Fibroblast of skin of back (primary cell): ENCODE results near the gene GLB1L3.
"Not testable (repeated sequence)": the region's sequence is repeated elsewhere in the genome, so short reads cannot be mapped to it uniquely, and the experiment has no call there.

ENCODE experiments used
- DNase-seq: peaks from one replicate; pipeline ENCODE4 v3.0.0-alpha.2; 2013

The GLB1L3 gene

GRCh38 chr11:134250675-134251074 lies 25.5 kb upstream of the GLB1L3 start:
- no peak for DNase-seq

GRCh38 chr11:134252346-134253187 lies 23.6 kb upstream of the GLB1L3 start:
- DNase-seq: peak; percentile 53

- DNase-seq: peak; percentile 96
Observed at GRCh38 chr11:134253188-134253993, 22.8 kb upstream of the GLB1L3 start, which contains the start of the genes ACAD8 and THYN1. ACAD8 (plus strand) TSS chr11:134253568; CDS start chr11:134253601, 33 bp downstream. THYN1 (minus strand) TSS chr11:134253352; CDS start chr11:134252882, 470 bp downstream.

- no peak for DNase-seq
Observed at GRCh38 chr11:134254433-134255183, 21.6 kb upstream of the GLB1L3 start.

- not testable (repeated sequence) for DNase-seq
Observed at GRCh38 chr11:134255184-134255561, 21.0 kb upstream of the GLB1L3 start.

GRCh38 chr11:134257101-134257500 lies 19.1 kb upstream of the GLB1L3 start:
- DNase-seq: no peak

- DNase-seq: no peak
Observed at GRCh38 chr11:134258577-134258976, 17.6 kb upstream of the GLB1L3 start.

GRCh38 chr11:134260503-134260902 lies 15.7 kb upstream of the GLB1L3 start:
- DNase-seq: no peak

- no peak for DNase-seq
Observed at GRCh38 chr11:134260983-134261382, 15.2 kb upstream of the GLB1L3 start.

- DNase-seq: no peak
Observed at GRCh38 chr11:134261626-134262488, 14.3 kb upstream of the GLB1L3 start.

- no peak for DNase-seq
Observed at GRCh38 chr11:134264966-134265764, 11.0 kb upstream of the GLB1L3 start.

GRCh38 chr11:134266440-134266839 lies 9.7 kb upstream of the GLB1L3 start:
- DNase-seq: no peak

- peak; percentile 68 for DNase-seq
Observed at GRCh38 chr11:134266841-134267251, 9.3 kb upstream of the GLB1L3 start.

- no peak for DNase-seq
Observed at GRCh38 chr11:134267461-134267860, 8.7 kb upstream of the GLB1L3 start.

GRCh38 chr11:134267966-134268365 lies 8.2 kb upstream of the GLB1L3 start:
- no peak for DNase-seq

GRCh38 chr11:134270250-134270714 lies 5.9 kb upstream of the GLB1L3 start:
- no peak for DNase-seq

GRCh38 chr11:134271978-134272377 lies 4.2 kb upstream of the GLB1L3 start:
- no peak for DNase-seq

GRCh38 chr11:134272381-134273316 lies 3.5 kb upstream of the GLB1L3 start:
- no peak for DNase-seq

- no peak for DNase-seq
Observed at GRCh38 chr11:134273317-134273712, 2.9 kb upstream of the GLB1L3 start.

- DNase-seq: no peak
Observed at GRCh38 chr11:134275188-134275533, 1.0 kb upstream of the GLB1L3 start.
